Esophagus muscularis mucosa (tissue), 4 donors: ENCODE measurements around the gene TRPM6. TPM values are rescaled to one million over a fixed set of nuclear protein-coding genes. Genes with fewer than 3 reads are reported as not detected.

Experiments used
- DNase-seq: peaks from one replicate; pipeline ENCODE4 v3.0.0-alpha.2; 2017; ENCODE audit errors: extremely low spot score
- H3K27ac ChIP-seq, 4 donors: fragments of 200-600 bp; sonication (generic); replicated peaks in 1 of 4; 1 replicate in 3 of 4; 2 replicates in 1 of 4; pipeline ENCODE4 v1.5.1; 2016 to 2019; ENCODE audit warnings: mild to moderate bottlenecking in 1 of 4
- H3K27me3 ChIP-seq, 4 donors: fragments of 200-600 bp; sonication (generic); one replicate each; pipeline versions ENCODE4 v1.5.1 to v1.6.0; 2016 to 2019
- H3K36me3 ChIP-seq, 4 donors: fragments of 200-600 bp; sonication (generic); one replicate each; pipeline ENCODE4 v1.5.1; 2016 to 2019
- H3K4me1 ChIP-seq, 4 donors: fragments of 200-600 bp; sonication (generic); one replicate each; pipeline ENCODE4 v1.5.1; 2016 to 2019
- H3K4me3 ChIP-seq, 4 donors: fragments of 200-600 bp; sonication (generic); 1 replicate in 2 of 4; 2 replicates in 2 of 4; pipeline ENCODE4 v1.5.1; 2016 to 2019; ENCODE audit warnings: mild to moderate bottlenecking in 4 of 4, moderate library complexity in 1 of 4
- H3K9me3 ChIP-seq, 4 donors: fragments of 200-600 bp; sonication (generic); 1 replicate in 3 of 4; 2 replicates in 1 of 4; pipeline ENCODE4 v1.5.1; 2016 to 2019
- CTCF ChIP-seq, 3 experiments: fragments of 200-600 bp in 2 of 3; fragments of 450-650 bp in 1 of 3; sonication (generic) in 2 of 3; IDR thresholded peaks; one replicate each; pipeline ENCODE4 v1.5.1; 2017 to 2019; ENCODE audit warnings: antibody characterized with exemption in 3 of 3, mild to moderate bottlenecking in 2 of 3, moderate library complexity in 1 of 3
- EP300 ChIP-seq: sonication (generic); formaldehyde crosslinking; IDR thresholded peaks from one replicate; pipeline ENCODE4 v1.6.1; 2017; ENCODE audit warnings: antibody characterized with exemption
- POLR2A ChIP-seq: fragments of 450-650 bp; IDR thresholded peaks from one replicate; pipeline ENCODE4 v1.6.1; 2017; ENCODE audit warnings: antibody characterized with exemption, moderate library complexity, mild to moderate bottlenecking, low read depth
- POLR2AphosphoS5 ChIP-seq, 2 donors: sonication (generic); formaldehyde crosslinking; IDR thresholded peaks; one replicate each; pipeline ENCODE4 v1.6.1; 2017; ENCODE audit warnings: antibody characterized with exemption in 2 of 2
- WGBS: methylation state at CpG from one replicate; pipeline ENCODE4 v1.1.5; 2018; 5-methylcytosine and 5-hydroxymethylcytosine counted together
- intact Hi-C: fragments of 100-400 bp; cut with DNase I; formaldehyde crosslinking; loops from one replicate; pipeline ENCODE4 v1.15.1; 2023
- total RNA-seq, 4 donors: library from RNA; depleted of rRNA; stranded (reverse); fragments of >200 nt; gene quantifications; one replicate each; pipeline versions ENCODE4 v1.1.0 to v1.2.1, GENCODE V29; 2016

TRPM6 gene
- total RNA-seq, 4 donors from 2014 or later: 0.52 to 1.8 (median 1.2) TPM

DNA sequence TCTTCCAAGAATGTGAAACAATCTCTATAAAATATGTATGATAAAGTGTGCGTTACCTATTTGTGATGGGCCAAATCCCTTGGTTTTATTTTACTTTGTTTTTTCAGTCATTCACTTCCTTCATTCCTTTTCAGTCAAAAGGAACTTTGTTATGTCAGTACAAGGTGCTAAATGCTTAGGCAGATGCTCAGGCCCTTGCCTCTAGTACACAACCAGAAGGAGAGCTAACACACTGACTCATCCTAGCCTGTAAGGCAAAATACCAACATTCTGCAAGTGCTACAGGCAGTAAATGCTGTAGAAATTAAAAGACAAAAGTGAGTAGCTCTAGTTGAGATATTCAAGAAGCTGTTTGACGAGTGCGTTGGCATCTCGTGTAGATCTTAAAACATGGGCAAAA, 49.4 kb downstream of the TRPM6 start:
- no peak for DNase-seq
- H3K4me1 ChIP-seq: no peaks in the 10 kb centered on the region
- H3K9me3 ChIP-seq: peaks cover 0 to under 1% (median 0%) of the 10 kb centered on the region in 4 donors
- intact Hi-C loops: no loop called here
- 81% methylated on average over 4 of the region's 4 CpGs for WGBS
- H3K27me3 ChIP-seq: no peaks in the 10 kb centered on the region
- H3K27ac ChIP-seq: no peak overlapping the region
- TF ChIP-seq POLR2AphosphoS5 (IDR thresholded peaks at IDR 0.05) (no peak), EP300 (no peak), POLR2A (no peak), CTCF (IDR thresholded peaks at IDR 0.05) (no peak)
- no peak overlapping the region for H3K4me3 ChIP-seq
- H3K36me3 ChIP-seq: no peaks in the 10 kb centered on the region

DNA sequence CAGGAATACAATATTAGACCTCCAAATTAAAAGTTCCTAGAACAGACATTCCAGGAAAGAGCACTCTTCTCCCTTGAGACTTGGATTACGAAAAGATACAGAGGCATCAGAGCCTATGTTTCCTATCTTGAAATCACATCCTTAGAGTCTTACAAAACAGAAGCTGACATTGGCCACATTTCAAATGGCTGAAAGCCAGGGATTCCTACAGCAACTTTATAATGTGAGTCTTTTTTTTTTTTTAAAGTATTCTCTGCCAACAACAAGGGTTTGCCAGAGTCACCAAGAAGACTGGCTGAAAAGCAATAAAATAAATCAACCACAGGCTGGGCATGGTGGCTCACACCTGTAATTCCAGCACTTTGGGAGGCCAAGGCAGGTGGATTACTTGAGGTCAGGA, 63.1 kb downstream of the TRPM6 start:
- H3K27ac ChIP-seq: no peak overlapping the region
- 29% methylated on average over 1 of the region's 1 CpG for WGBS
- no peaks in the 10 kb centered on the region for H3K4me1 ChIP-seq
- DNase-seq: no peak
- TF ChIP-seq POLR2AphosphoS5 (IDR thresholded peaks at IDR 0.05) (peak in 1 of 2 donors; percentile 17), EP300 (no peak), CTCF (IDR thresholded peaks at IDR 0.05) (no peak), POLR2A (no peak)
- H3K4me3 ChIP-seq: no peak overlapping the region
- intact Hi-C loops: no loop called here
- H3K27me3 ChIP-seq: no peaks in the 10 kb centered on the region
- no peaks in the 10 kb centered on the region for H3K9me3 ChIP-seq
- H3K36me3 ChIP-seq: no peaks in the 10 kb centered on the region

DNA sequence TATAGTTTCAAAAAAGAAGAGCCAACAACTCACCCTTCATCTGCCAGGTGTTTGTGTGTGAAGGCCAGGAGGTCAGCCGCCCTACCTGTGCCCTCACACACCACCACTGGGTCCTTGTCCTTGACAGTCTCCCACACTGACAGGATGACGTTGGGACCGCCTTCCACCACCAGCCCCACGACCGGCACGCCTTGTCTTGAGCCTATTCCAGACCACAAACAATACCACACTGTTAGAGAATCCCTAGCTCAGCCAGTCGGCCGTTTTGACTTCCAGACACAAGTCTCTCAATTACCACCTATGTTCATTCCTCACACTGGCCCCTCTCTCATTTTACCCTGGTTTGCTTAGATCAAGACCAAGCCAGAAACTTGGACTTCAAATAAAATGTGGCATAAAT, 66.1 kb downstream of the TRPM6 start:
- H3K27me3 ChIP-seq: no peaks in the 10 kb centered on the region
- no peaks in the 10 kb centered on the region for H3K36me3 ChIP-seq
- H3K4me3 ChIP-seq: no peak overlapping the region
- H3K27ac ChIP-seq: no peak overlapping the region
- TF ChIP-seq CTCF (IDR thresholded peaks at IDR 0.05): no peak
- no peaks in the 10 kb centered on the region for H3K9me3 ChIP-seq
- intact Hi-C loops: no loop called here
- no peak for DNase-seq
- whole genome bisulfite sequencing: 74% methylated on average over 8 of the region's 8 CpGs
- H3K4me1 ChIP-seq: no peaks in the 10 kb centered on the region

GRCh38 chr9:74817816-74818215, 69.9 kb downstream of the TRPM6 start:
- Histone ChIP-seq H3K4me1 (no peaks in the 10 kb centered on the region), H3K36me3 (no peaks in the 10 kb centered on the region), H3K9me3 (no peaks in the 10 kb centered on the region), H3K4me3 (no peak overlapping the region), H3K27me3 (no peaks in the 10 kb centered on the region), H3K27ac (no peak overlapping the region)
- intact Hi-C loops: no loop called here
- WGBS: 87% methylated on average over 2 of the region's 2 CpGs
- DNase-seq: no peak
- TF ChIP-seq CTCF (IDR thresholded peaks at IDR 0.05): no peak
- TF ChIP-seq EP300: no peak
- TF ChIP-seq POLR2A: no peak

GRCh38 chr9:74817281-74817810, 70.4 kb downstream of the TRPM6 start:
- H3K9me3 ChIP-seq: no peaks in the 10 kb centered on the region
- no peak overlapping the region for H3K27ac ChIP-seq
- intact Hi-C loops: no loop called here
- no peak for DNase-seq
- TF ChIP-seq POLR2AphosphoS5 (IDR thresholded peaks at IDR 0.05) (no peak), EP300 (no peak), CTCF (IDR thresholded peaks at IDR 0.05) (no peak), POLR2A (no peak)
- no peaks in the 10 kb centered on the region for H3K27me3 ChIP-seq
- no peaks in the 10 kb centered on the region for H3K36me3 ChIP-seq
- no peak overlapping the region for H3K4me3 ChIP-seq
- H3K4me1 ChIP-seq: no peaks in the 10 kb centered on the region
- WGBS: 92% methylated on average over 9 of the region's 9 CpGs
